ENCODE data around the gene MS4A15.
"Not testable (repeated sequence)": the region's sequence is repeated elsewhere in the genome, so short reads cannot be mapped to it uniquely, and the experiment has no call there.

MS4A15 gene, protein sequence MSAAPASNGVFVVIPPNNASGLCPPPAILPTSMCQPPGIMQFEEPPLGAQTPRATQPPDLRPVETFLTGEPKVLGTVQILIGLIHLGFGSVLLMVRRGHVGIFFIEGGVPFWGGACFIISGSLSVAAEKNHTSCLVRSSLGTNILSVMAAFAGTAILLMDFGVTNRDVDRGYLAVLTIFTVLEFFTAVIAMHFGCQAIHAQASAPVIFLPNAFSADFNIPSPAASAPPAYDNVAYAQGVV

GRCh38 chr11:60756307-60757032 is at the start of gene MS4A15:
MS4A15 (plus strand) TSS chr11:60756867; CDS start chr11:60763734, 6,867 bp downstream.
- no peak for DNase-seq

- DNase-seq: no peak
These were observed 49.7 kb upstream of the MS4A15 start for GRCh38 chr11:60706931-60707330.

DNA sequence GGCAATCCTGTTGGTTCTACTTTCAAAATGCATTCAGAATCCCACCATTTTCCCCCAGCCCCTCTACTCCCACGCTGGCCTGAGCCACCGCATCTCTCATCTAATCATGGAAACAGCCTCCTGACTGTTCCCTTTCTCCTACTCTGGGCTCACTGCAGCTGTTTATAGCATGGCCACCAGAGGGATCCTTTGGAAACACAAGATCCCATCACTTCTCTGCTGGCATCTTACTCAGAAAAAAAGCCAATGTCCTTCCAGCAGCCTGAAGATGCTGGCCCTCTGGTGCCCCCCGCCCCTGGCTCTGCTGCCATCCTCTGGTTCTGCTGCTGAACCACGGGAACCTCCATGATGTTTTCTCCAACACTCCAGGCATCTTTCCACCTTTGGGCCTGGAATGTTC is 46.2 kb upstream of the MS4A15 start:
- DNase-seq: no peak

DNA sequence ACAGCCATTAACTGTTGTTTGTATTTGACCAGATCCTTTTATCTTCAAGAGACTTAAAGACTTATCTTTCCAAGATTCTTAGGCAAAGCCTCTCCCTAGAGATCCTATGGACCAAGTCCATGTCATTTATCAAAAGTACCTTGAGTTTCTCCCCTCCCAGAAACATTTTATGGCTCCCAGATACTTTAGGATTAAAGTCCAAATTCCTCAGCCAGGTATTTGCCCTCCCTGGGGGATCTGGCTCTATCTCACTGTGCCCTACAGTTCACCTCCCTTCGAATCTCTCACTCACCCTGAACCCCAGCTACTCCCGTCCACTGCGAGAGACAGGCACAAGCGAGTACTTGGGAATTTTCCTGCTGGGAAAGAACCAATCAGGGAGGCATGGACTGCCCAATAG is 45.4 kb upstream of the MS4A15 start:
- DNase-seq: no peak

GRCh38 chr11:60713423-60713822 is 43.2 kb upstream of the MS4A15 start:
- DNase-seq: not testable (repeated sequence)

GRCh38 chr11:60717956-60718355 is 38.7 kb upstream of the MS4A15 start:
- DNase-seq: no peak

GRCh38 chr11:60718524-60719316 is 37.9 kb upstream of the MS4A15 start:
- DNase-seq: no peak

DNA sequence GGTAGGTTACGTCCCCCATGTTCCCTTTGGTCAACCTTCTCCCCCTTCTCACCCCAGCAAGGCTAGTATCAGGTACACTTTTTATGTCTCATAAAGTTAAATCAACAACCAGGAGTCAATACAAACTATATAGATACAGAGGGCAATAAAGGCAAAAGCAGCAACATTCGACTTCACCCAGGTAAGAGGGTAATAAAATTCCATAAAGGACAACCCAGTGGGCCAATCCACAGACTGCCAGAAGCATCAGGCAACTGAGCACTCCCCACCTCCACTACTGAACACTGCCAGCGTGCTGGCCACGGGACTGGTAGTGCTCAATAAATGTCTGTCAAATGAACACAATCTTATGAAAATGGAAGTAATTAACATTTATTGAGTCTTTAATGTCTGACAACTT is 37.3 kb upstream of the MS4A15 start:
- DNase-seq: no peak

DNA sequence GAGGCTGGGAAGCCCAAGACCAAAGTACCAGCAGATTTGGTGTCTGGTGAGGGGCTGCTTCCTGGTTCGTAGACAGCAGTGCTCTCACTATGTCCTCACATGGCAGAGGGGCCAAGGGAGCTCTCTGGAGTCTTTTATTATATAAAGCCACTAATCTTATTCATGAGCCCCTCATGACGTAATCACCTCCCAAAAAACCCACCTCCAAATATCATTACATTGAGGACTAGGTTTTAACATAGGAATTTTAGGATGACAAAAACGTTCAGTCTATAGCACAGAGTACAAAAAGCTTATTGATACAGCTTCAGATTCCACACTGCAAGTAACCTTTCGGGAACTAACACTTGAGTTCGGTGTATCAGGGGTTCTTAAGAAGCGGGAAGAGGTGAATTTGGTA is 36.2 kb upstream of the MS4A15 start:
- no peak for DNase-seq

DNA sequence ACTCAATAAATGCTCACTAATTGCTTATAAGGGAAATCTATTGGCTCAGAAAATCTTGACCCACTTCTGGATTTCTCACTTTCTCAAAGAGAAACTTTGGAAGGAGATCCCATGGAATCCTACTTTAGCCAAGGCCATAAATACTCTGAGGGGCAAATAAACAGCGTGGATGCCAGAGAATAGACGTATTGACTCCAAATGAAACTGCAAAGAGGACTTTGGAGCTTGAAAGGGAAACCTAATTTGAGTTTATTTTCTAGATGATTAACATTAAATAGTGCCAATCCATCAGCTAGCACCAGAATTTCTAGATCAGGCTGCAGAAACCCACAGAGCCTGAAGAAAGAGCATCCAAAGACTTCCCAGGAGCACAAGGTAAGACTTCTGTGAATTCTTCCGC is 32.2 kb upstream of the MS4A15 start, which contains the start of gene MS4A18:
TSS of gene MS4A18 (plus strand) at position 301 of the 400 bp plus-strand sequence.
- DNase-seq: no peak

GRCh38 chr11:60725592-60725991 is 31.1 kb upstream of the MS4A15 start:
- DNase-seq: no peak

- DNase-seq: no peak
These were observed 25.1 kb upstream of the MS4A15 start for GRCh38 chr11:60731586-60731985.

DNA sequence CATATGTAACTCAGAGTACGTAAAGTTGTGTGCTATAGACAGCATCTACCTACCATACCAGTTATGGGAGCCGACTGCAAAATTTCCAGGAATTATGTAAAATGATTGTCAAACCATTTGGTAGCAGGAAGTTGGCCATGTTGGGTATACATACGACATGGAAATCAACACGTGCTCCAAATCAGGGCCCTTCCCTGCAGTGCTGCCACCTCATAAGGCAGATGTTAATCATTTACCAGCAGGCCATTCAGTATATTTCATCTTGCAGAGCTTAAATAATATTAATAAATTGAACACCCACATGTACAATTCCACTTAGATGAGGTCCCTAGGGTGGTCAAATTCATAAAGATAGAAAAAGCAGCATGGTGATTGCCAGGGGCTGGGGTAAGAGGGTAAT is 22.4 kb upstream of the MS4A15 start:
- no peak for DNase-seq

- DNase-seq: no peak
These were observed 17.6 kb upstream of the MS4A15 start for GRCh38 chr11:60739114-60739513.

- DNase-seq: no peak
These were observed 16.1 kb upstream of the MS4A15 start for GRCh38 chr11:60740573-60740972.

- DNase-seq: no peak
These were observed 15.2 kb upstream of the MS4A15 start for GRCh38 chr11:60741421-60741820.

GRCh38 chr11:60743058-60743457 is 13.6 kb upstream of the MS4A15 start:
- DNase-seq: no peak

DNA sequence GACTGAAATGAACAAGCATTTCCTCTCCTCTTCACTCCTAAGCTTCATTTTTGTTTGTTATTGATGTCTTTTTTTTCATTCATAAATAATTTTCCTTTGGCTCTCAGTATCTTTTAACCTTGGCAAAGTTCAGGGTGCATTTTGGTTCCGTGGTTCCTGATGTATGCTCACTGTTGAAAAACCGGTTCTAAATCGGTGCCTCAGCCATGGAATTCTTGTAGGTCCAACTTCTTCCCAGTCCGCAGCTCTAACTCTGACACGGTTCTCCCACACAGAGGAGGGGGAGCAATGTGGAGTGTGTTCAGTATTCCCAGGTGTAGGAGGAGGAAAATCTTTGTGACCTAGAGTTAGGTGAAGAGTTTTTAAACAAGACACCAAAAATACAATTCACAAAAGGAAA is 12.6 kb upstream of the MS4A15 start:
- DNase-seq: no peak

GRCh38 chr11:60747359-60747873 is 9.3 kb upstream of the MS4A15 start:
- no peak for DNase-seq

DNA sequence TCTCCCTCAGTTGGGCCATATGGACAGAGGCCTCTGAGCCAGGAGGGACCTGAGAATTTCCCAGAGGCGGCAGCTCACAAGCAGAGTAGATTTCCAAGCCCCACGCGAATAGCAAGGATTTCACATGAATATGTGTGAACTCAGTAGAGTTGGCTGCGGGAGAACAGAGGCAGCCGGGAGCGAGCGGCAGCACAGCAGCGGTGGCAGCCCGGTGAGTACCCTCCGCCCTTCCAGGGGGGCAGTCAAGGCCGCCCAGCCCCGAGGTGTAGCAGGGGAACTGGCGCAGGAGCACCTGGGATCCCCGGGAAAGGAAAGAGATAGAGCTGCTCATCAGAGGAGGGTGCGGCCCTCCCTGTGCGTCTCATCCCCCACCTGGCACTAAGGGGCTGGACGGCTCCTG is 8.4 kb upstream of the MS4A15 start:
- DNase-seq: no peak

GRCh38 chr11:60748821-60749220 is 7.8 kb upstream of the MS4A15 start:
- DNase-seq: no peak

GRCh38 chr11:60750911-60751310 is 5.8 kb upstream of the MS4A15 start:
- DNase-seq: no peak

- no peak for DNase-seq
These were observed 3.4 kb upstream of the MS4A15 start for GRCh38 chr11:60753309-60753708.

DNA sequence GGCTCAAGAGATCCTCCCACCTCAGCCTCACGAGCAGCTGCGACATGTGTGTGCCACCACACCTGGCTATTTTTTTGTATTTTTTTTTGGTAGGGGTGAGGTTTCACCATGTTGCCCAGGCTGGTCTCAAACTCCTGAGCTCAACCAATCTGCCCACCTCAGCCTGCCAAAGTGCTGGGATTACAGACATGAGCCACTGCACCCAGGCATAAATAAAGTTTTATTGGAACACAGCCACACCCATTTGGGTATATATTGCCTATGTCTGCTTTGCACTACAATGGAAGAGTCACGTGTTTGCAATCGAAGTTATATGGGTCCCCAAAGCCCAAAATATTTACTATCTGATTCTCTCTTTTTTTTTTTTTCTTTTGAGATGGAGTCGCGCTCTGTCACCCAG is 1.8 kb upstream of the MS4A15 start:
- DNase-seq: no peak
